Measurements from ENCODE around the gene RAMP3. TPM values are rescaled to one million over a fixed set of nuclear protein-coding genes. Genes with fewer than 3 reads are reported as not detected.

The RAMP3 gene
- total and polyA plus RNA-seq, 2 donors (not counting 1 experiment from before 2014, with no cell fraction given), result 0.17 TPM; not detected in 1

- Histone ChIP-seq H2AFZ (ENCODE audit: low read length) (no peak overlapping the region), H3K27ac (ENCODE audit: insufficient read depth, low read length) (no peak overlapping the region), H3K27me3 (ENCODE audit: control insufficient read depth, insufficient read depth, low read length) (no peaks in the 10 kb centered on the region), H3K9ac (ENCODE audit: insufficient read depth, low read length) (no peak overlapping the region), H4K20me1 (ENCODE audit: control insufficient read depth, extremely low read depth, insufficient read depth, low read length) (no peaks in the 10 kb centered on the region), H3K36me3 (ENCODE audit: control insufficient read depth, insufficient read depth, low read length) (no peaks in the 10 kb centered on the region), H3K9me3 (ENCODE audit: control insufficient read depth, insufficient read depth, low read depth, low read length) (no peaks in the 10 kb centered on the region), H3K4me1 (ENCODE audit: control insufficient read depth, extremely low read depth, insufficient read depth, low read length) (no peaks in the 10 kb centered on the region), H3K4me3 (replicated peaks in 1 of 4; ENCODE audit: control extremely low read depth in 1 of 4, insufficient read depth in 1 of 4, low read depth in 3 of 4, low read length in 4 of 4) (no peak overlapping the region), H3K4me2 (ENCODE audit: extremely low read depth, insufficient read depth, low read length) (no peak overlapping the region), H3K79me2 (ENCODE audit: control insufficient read depth, insufficient read depth, low read length) (no peaks in the 10 kb centered on the region)
- DNase-seq (ENCODE audit: low read depth in 2 of 2), result no peak
- no peak for TF ChIP-seq CTCF (conservative IDR thresholded peaks at IDR 0.05 in 1 of 2, IDR thresholded peaks at IDR 0.05 in 1 of 2; ENCODE audit: low read depth in 1 of 2, low read length in 2 of 2)
- no peak for TF ChIP-seq EZH2 (IDR thresholded peaks at IDR 0.05; ENCODE audit: low read length, missing control alignments)
These were observed 27.7 kb upstream of the RAMP3 start for GRCh38 chr7:45129906-45130305.

GRCh38 chr7:45130910-45131309 lies 26.7 kb upstream of the RAMP3 start:
- Histone ChIP-seq H3K9ac (ENCODE audit: insufficient read depth, low read length) (no peak overlapping the region), H3K4me2 (ENCODE audit: extremely low read depth, insufficient read depth, low read length) (no peak overlapping the region), H3K4me1 (ENCODE audit: control insufficient read depth, extremely low read depth, insufficient read depth, low read length) (no peaks in the 10 kb centered on the region), H3K9me3 (ENCODE audit: control insufficient read depth, insufficient read depth, low read depth, low read length) (no peaks in the 10 kb centered on the region), H3K27me3 (ENCODE audit: control insufficient read depth, insufficient read depth, low read length) (no peaks in the 10 kb centered on the region), H4K20me1 (ENCODE audit: control insufficient read depth, extremely low read depth, insufficient read depth, low read length) (no peaks in the 10 kb centered on the region), H3K4me3 (replicated peaks in 1 of 4; ENCODE audit: control extremely low read depth in 1 of 4, insufficient read depth in 1 of 4, low read depth in 3 of 4, low read length in 4 of 4) (no peak overlapping the region), H3K79me2 (ENCODE audit: control insufficient read depth, insufficient read depth, low read length) (no peaks in the 10 kb centered on the region), H3K36me3 (ENCODE audit: control insufficient read depth, insufficient read depth, low read length) (no peaks in the 10 kb centered on the region), H3K27ac (ENCODE audit: insufficient read depth, low read length) (no peak overlapping the region), H2AFZ (ENCODE audit: low read length) (no peak overlapping the region)
- no peak for DNase-seq (ENCODE audit: low read depth in 2 of 2)
- no peak for TF ChIP-seq EZH2 (IDR thresholded peaks at IDR 0.05; ENCODE audit: low read length, missing control alignments)
- no peak for TF ChIP-seq CTCF (conservative IDR thresholded peaks at IDR 0.05 in 1 of 2, IDR thresholded peaks at IDR 0.05 in 1 of 2; ENCODE audit: low read depth in 1 of 2, low read length in 2 of 2)

- no peak overlapping the region for H2AFZ ChIP-seq (ENCODE audit: low read length)
- no peaks in the 10 kb centered on the region for H3K79me2 ChIP-seq (ENCODE audit: control insufficient read depth, insufficient read depth, low read length)
- no peak overlapping the region for H3K27ac ChIP-seq (ENCODE audit: insufficient read depth, low read length)
- no peaks in the 10 kb centered on the region for H3K4me1 ChIP-seq (ENCODE audit: control insufficient read depth, extremely low read depth, insufficient read depth, low read length)
- H4K20me1 ChIP-seq (ENCODE audit: control insufficient read depth, extremely low read depth, insufficient read depth, low read length), result no peaks in the 10 kb centered on the region
- no peak for DNase-seq (ENCODE audit: low read depth in 2 of 2)
- no peak overlapping the region for H3K9ac ChIP-seq (ENCODE audit: insufficient read depth, low read length)
- no peaks in the 10 kb centered on the region for H3K36me3 ChIP-seq (ENCODE audit: control insufficient read depth, insufficient read depth, low read length)
- H3K4me3 ChIP-seq (replicated peaks in 1 of 4; ENCODE audit: control extremely low read depth in 1 of 4, insufficient read depth in 1 of 4, low read depth in 3 of 4, low read length in 4 of 4), result no peak overlapping the region
- no peak overlapping the region for H3K4me2 ChIP-seq (ENCODE audit: extremely low read depth, insufficient read depth, low read length)
- H3K9me3 ChIP-seq (ENCODE audit: control insufficient read depth, insufficient read depth, low read depth, low read length), result no peaks in the 10 kb centered on the region
- TF ChIP-seq EZH2 (IDR thresholded peaks at IDR 0.05; ENCODE audit: low read length, missing control alignments) (no peak), CTCF (conservative IDR thresholded peaks at IDR 0.05 in 1 of 2, IDR thresholded peaks at IDR 0.05 in 1 of 2; ENCODE audit: low read depth in 1 of 2, low read length in 2 of 2) (no peak)
- H3K27me3 ChIP-seq (ENCODE audit: control insufficient read depth, insufficient read depth, low read length), result no peaks in the 10 kb centered on the region
These were observed 25.7 kb upstream of the RAMP3 start for GRCh38 chr7:45131891-45132290.

Data from fibroblast of lung (primary cell).